Neuronal stem cell (in vitro differentiated cells): ENCODE measurements around the gene GSG1.

Experiments used
- DNase-seq: peaks from one replicate; pipeline ENCODE4 v3.0.0-alpha.2; 2013; ENCODE audit warnings: low spot score
- H2AFZ ChIP-seq: one replicate; pipeline ENCODE4 v1.6.1; 2013; ENCODE audit warnings: mild to moderate bottlenecking, low read length, inconsistent platforms
- H2AK5ac ChIP-seq: 2 replicates; pipeline ENCODE4 v1.6.1; 2013; ENCODE audit warnings: low read depth, mild to moderate bottlenecking, inconsistent platforms, low read length, moderate library complexity, mixed read lengths
- H2BK120ac ChIP-seq: 2 replicates; pipeline ENCODE4 v1.6.1; 2013; ENCODE audit warnings: low read depth, mild to moderate bottlenecking, inconsistent platforms, low read length, moderate library complexity, mixed read lengths
- H2BK12ac ChIP-seq: one replicate; pipeline ENCODE4 v1.6.1; 2013; ENCODE audit warnings: low read length, inconsistent platforms
- H2BK15ac ChIP-seq: 2 replicates; pipeline ENCODE4 v1.6.1; 2013; ENCODE audit warnings: mild to moderate bottlenecking, low read length, inconsistent platforms, mixed read lengths
- H2BK5ac ChIP-seq: one replicate; pipeline ENCODE4 v1.6.1; 2013; ENCODE audit warnings: inconsistent platforms, mild to moderate bottlenecking, low read length, moderate library complexity
- H3K14ac ChIP-seq: one replicate; pipeline ENCODE4 v1.6.1; 2013; ENCODE audit warnings: low read length, inconsistent platforms
- H3K18ac ChIP-seq: 2 replicates; pipeline ENCODE4 v1.6.1; 2013; ENCODE audit warnings: low read length, inconsistent platforms
- H3K23ac ChIP-seq: 2 replicates; pipeline ENCODE4 v1.6.1; 2013; ENCODE audit warnings: low read depth, mild to moderate bottlenecking, mixed read lengths, low read length, inconsistent platforms; ENCODE audit not compliant: poor library complexity
- H3K27ac ChIP-seq: replicated peaks from 3 replicates; pipeline ENCODE4 v1.5.1; 2013; ENCODE audit warnings: low read length, inconsistent platforms
- H3K27me3 ChIP-seq, 3 experiments: 2 replicates each; pipeline ENCODE4 v1.6.1; 2013; ENCODE audit warnings: low read length in 3 of 3, mild to moderate bottlenecking in 2 of 3, inconsistent platforms in 1 of 3, low read depth in 1 of 3, mixed read lengths in 1 of 3, moderate library complexity in 1 of 3; ENCODE audit not compliant: control insufficient read depth in 3 of 3, insufficient read depth in 3 of 3
- H3K36me3 ChIP-seq, 2 donors: replicated peaks in 1 of 2; 2 replicates each; pipeline ENCODE4 v1.6.1; 2013; ENCODE audit warnings: low read length in 2 of 2; ENCODE audit not compliant: control insufficient read depth in 2 of 2, insufficient read depth in 2 of 2
- H3K4ac ChIP-seq: 2 replicates; pipeline ENCODE4 v1.6.1; 2013; ENCODE audit warnings: inconsistent platforms, mild to moderate bottlenecking, low read length, moderate library complexity
- H3K4me1 ChIP-seq, 2 donors: 1 replicate in 1 of 2; 2 replicates in 1 of 2; pipeline ENCODE4 v1.6.1; 2013; ENCODE audit warnings: low read length in 2 of 2, low read depth in 1 of 2; ENCODE audit not compliant: control insufficient read depth in 2 of 2, insufficient read depth in 1 of 2
- H3K4me2 ChIP-seq: one replicate; pipeline ENCODE4 v1.6.1; 2013; ENCODE audit warnings: mild to moderate bottlenecking, low read length, inconsistent platforms; ENCODE audit not compliant: insufficient read depth, poor library complexity, severe bottlenecking
- H3K4me3 ChIP-seq, 2 donors: 2 replicates each; pipeline ENCODE4 v1.5.1; 2013; ENCODE audit warnings: low read length in 2 of 2, mild to moderate bottlenecking in 2 of 2, inconsistent platforms in 1 of 2, moderate library complexity in 1 of 2
- H3K79me1 ChIP-seq: one replicate; pipeline ENCODE4 v1.6.1; 2013; ENCODE audit warnings: low read depth, mild to moderate bottlenecking, inconsistent platforms, low read length, moderate library complexity
- H3K9ac ChIP-seq: one replicate; pipeline ENCODE4 v1.6.1; 2013; ENCODE audit warnings: mild to moderate bottlenecking, low read depth, low read length, inconsistent platforms; ENCODE audit not compliant: poor library complexity
- H3K9me3 ChIP-seq, 2 donors: replicated peaks in 1 of 2; 2 replicates each; pipeline versions ENCODE3 to v1.6.1; 2013; ENCODE audit warnings: low read length in 2 of 2, mild to moderate bottlenecking in 2 of 2, inconsistent platforms in 1 of 2, low read depth in 1 of 2, mixed read lengths in 1 of 2, moderate library complexity in 1 of 2; ENCODE audit not compliant: control insufficient read depth in 2 of 2, insufficient read depth in 1 of 2
- H4K8ac ChIP-seq: one replicate; pipeline ENCODE4 v1.6.1; 2013; ENCODE audit warnings: low read depth, mild to moderate bottlenecking, inconsistent platforms, low read length, moderate library complexity
- H4K91ac ChIP-seq: one replicate; pipeline ENCODE4 v1.6.1; 2013; ENCODE audit warnings: low read length, low read depth, mild to moderate bottlenecking, inconsistent platforms; ENCODE audit not compliant: poor library complexity
- WGBS, 2 donors: extraction: QIAGEN DNeasy Blood & Tissue Kit; methylation state at CpG; one replicate each; pipeline ENCODE4 v1.1.7; 2013; ENCODE audit warnings: missing lambda C conversion rate in 2 of 2, mixed read lengths in 1 of 2; ENCODE audit not compliant: insufficient read length in 2 of 2, insufficient replicate concordance in 1 of 2; ENCODE audit errors: extremely low coverage in 2 of 2; 5-methylcytosine and 5-hydroxymethylcytosine counted together

Gene GSG1

GRCh38 chr12:13149411-13149810 lies 45.9 kb upstream of the GSG1 start:
- Histone ChIP-seq H3K14ac (no peak overlapping the region), H2BK120ac (no peak overlapping the region), H2BK5ac (no peak overlapping the region), H3K23ac (no peak overlapping the region), H3K4me2 (no peak overlapping the region), H3K27me3 (no peaks in the 10 kb centered on the region), H2BK15ac (no peak overlapping the region), H2BK12ac (no peak overlapping the region), H3K4ac (no peak overlapping the region), H2AFZ (no peak overlapping the region), H4K8ac (no peak overlapping the region), H3K18ac (no peak overlapping the region), H3K9me3 (peaks cover 0 to 1% of the 10 kb centered on the region in 2 donors), H3K36me3 (no peaks in the 10 kb centered on the region), H3K4me3 (no peak overlapping the region), H3K79me1 (no peaks in the 10 kb centered on the region), H3K9ac (no peak overlapping the region), H3K27ac (no peak overlapping the region), H2AK5ac (no peak overlapping the region), H3K4me1 (peaks cover 0 to 4% of the 10 kb centered on the region in 2 donors), H4K91ac (no peak overlapping the region)
- WGBS, 2 donors = no CpG with 5 or more reads among the region's 4 CpGs
- DNase-seq = no peak

GRCh38 chr12:13148485-13148847 lies 45.0 kb upstream of the GSG1 start:
- Histone ChIP-seq H2BK15ac (no peak overlapping the region), H3K9ac (no peak overlapping the region), H3K79me1 (no peaks in the 10 kb centered on the region), H3K18ac (no peak overlapping the region), H2BK120ac (no peak overlapping the region), H3K4me2 (no peak overlapping the region), H3K4me3 (no peak overlapping the region), H3K4me1 (peaks cover 0 to 2% of the 10 kb centered on the region in 2 donors), H2BK5ac (no peak overlapping the region), H3K36me3 (no peaks in the 10 kb centered on the region), H3K23ac (no peak overlapping the region), H3K14ac (no peak overlapping the region), H2AK5ac (no peak overlapping the region), H3K27me3 (no peaks in the 10 kb centered on the region), H3K27ac (no peak overlapping the region), H3K4ac (no peak overlapping the region), H2AFZ (no peak overlapping the region), H2BK12ac (no peak overlapping the region), H3K9me3 (peaks cover 0 to 1% of the 10 kb centered on the region in 2 donors), H4K8ac (no peak overlapping the region), H4K91ac (no peak overlapping the region)
- no CpG with 5 or more reads among the region's 3 CpGs for WGBS, 2 donors
- DNase-seq = no peak

GRCh38 chr12:13147688-13148484 lies 44.4 kb upstream of the GSG1 start:
- Histone ChIP-seq H3K9ac (no peak overlapping the region), H3K23ac (no peak overlapping the region), H3K4me1 (no peaks in the 10 kb centered on the region), H2BK120ac (no peak overlapping the region), H2BK5ac (no peak overlapping the region), H3K9me3 (peaks cover 0 to 1% of the 10 kb centered on the region in 2 donors), H4K91ac (no peak overlapping the region), H3K79me1 (no peaks in the 10 kb centered on the region), H3K27ac (no peak overlapping the region), H3K18ac (no peak overlapping the region), H3K4me3 (no peak overlapping the region), H2AK5ac (no peak overlapping the region), H2BK15ac (no peak overlapping the region), H3K4ac (no peak overlapping the region), H2BK12ac (no peak overlapping the region), H3K14ac (no peak overlapping the region), H4K8ac (no peak overlapping the region), H2AFZ (no peak overlapping the region), H3K36me3 (no peaks in the 10 kb centered on the region), H3K4me2 (no peak overlapping the region), H3K27me3 (no peaks in the 10 kb centered on the region)
- 100% methylated on average over 3 of the region's 12 CpGs for WGBS, 2 donors
- DNase-seq = no peak

GRCh38 chr12:13146336-13146938 lies 43.0 kb upstream of the GSG1 start:
- H2AK5ac ChIP-seq = no peak overlapping the region
- H3K14ac ChIP-seq = no peak overlapping the region
- DNase-seq = no peak
- no peak overlapping the region for H3K4me2 ChIP-seq
- H4K91ac ChIP-seq = no peak overlapping the region
- H3K9me3 ChIP-seq = peaks cover 0 to under 1% of the 10 kb centered on the region in 2 donors
- no peak overlapping the region for H2AFZ ChIP-seq
- no peak overlapping the region for H2BK15ac ChIP-seq
- no peak overlapping the region for H3K4ac ChIP-seq
- H3K79me1 ChIP-seq = no peaks in the 10 kb centered on the region
- H4K8ac ChIP-seq = no peak overlapping the region
- no peak overlapping the region for H3K18ac ChIP-seq
- H3K27ac ChIP-seq = no peak overlapping the region
- H2BK5ac ChIP-seq = no peak overlapping the region
- H2BK120ac ChIP-seq = no peak overlapping the region
- no peaks in the 10 kb centered on the region for H3K4me1 ChIP-seq
- no CpG with 5 or more reads among the region's 3 CpGs for WGBS, 2 donors
- no peak overlapping the region for H2BK12ac ChIP-seq
- no peak overlapping the region for H3K9ac ChIP-seq
- H3K27me3 ChIP-seq = no peaks in the 10 kb centered on the region
- no peak overlapping the region for H3K23ac ChIP-seq
- no peaks in the 10 kb centered on the region for H3K36me3 ChIP-seq
- no peak overlapping the region for H3K4me3 ChIP-seq
